22Rv1 (cell line): ENCODE data around the gene SLC25A43.
"Not testable (repeated sequence)": the region's sequence is repeated elsewhere in the genome, so short reads cannot be mapped to it uniquely, and the experiment has no call there.

Experiments used
- H3K27ac ChIP-seq: fragments of 450-650 bp; 2 replicates; pipeline ENCODE4 v1.5.1; 2017
- CTCF ChIP-seq: fragments of 450-650 bp; IDR thresholded peaks from 2 replicates; pipeline ENCODE4 v1.5.1; 2017; ENCODE audit warnings: mild to moderate bottlenecking
- ZFX ChIP-seq: fragments of 450-650 bp; IDR thresholded peaks from 2 replicates; pipeline ENCODE4 v1.6.1; 2017; ENCODE audit warnings: antibody characterized with exemption, borderline replicate concordance

Gene SLC25A43

GRCh38 chrX:119424999-119425398 lies 25.9 kb downstream of the SLC25A43 start:
- H3K27ac ChIP-seq, result no peak overlapping the region
- TF ChIP-seq CTCF, result no peak
- no peak for TF ChIP-seq ZFX

GRCh38 chrX:119427024-119427794 lies 28.1 kb downstream of the SLC25A43 start:
- H3K27ac ChIP-seq, result no peak overlapping the region

GRCh38 chrX:119427795-119428185 lies 28.7 kb downstream of the SLC25A43 start:
- H3K27ac ChIP-seq, result no peak overlapping the region
- TF ChIP-seq ZFX, result no peak
- TF ChIP-seq CTCF, result no peak

More at GRCh38 chrX:119427024-119427794, 28.1 kb downstream of the SLC25A43 start:
- no peak for TF ChIP-seq ZFX
- TF ChIP-seq CTCF, result no peak

GRCh38 chrX:119429471-119429870 lies 30.3 kb downstream of the SLC25A43 start:
- no peak overlapping the region for H3K27ac ChIP-seq
- TF ChIP-seq CTCF (no peak), ZFX (no peak)

GRCh38 chrX:119441295-119441694 lies 42.2 kb downstream of the SLC25A43 start:
- H3K27ac ChIP-seq, result not testable (repeated sequence)

- no peak overlapping the region for H3K27ac ChIP-seq
- TF ChIP-seq ZFX (no peak), CTCF (no peak)
These were observed 43.1 kb downstream of the SLC25A43 start for GRCh38 chrX:119442286-119442685.

GRCh38 chrX:119453202-119453601 lies 54.1 kb downstream of the SLC25A43 start:
- no peak for TF ChIP-seq CTCF
- no peak for TF ChIP-seq ZFX
- H3K27ac ChIP-seq, result no peak overlapping the region

- no peak overlapping the region for H3K27ac ChIP-seq
- TF ChIP-seq CTCF, result no peak
- no peak for TF ChIP-seq ZFX
These were observed 56.1 kb downstream of the SLC25A43 start for GRCh38 chrX:119455264-119455663.
